T-helper 2 cell treated with Interferon-gamma antibody and Interleukin-4, amounts not matched to agents 100 ng/mL and 5 ng/mL, for 36 hours (primary cell): Measurements from ENCODE around the gene ABHD16B. TPM values are rescaled to one million over a fixed set of nuclear protein-coding genes. Genes with fewer than 3 reads are reported as not detected.
"Not testable (repeated sequence)": the region's sequence is repeated elsewhere in the genome, so short reads cannot be mapped to it uniquely, and the experiment has no call there.

Experiments used
- intact Hi-C: fragments of 100-400 bp; cut with micrococcal nuclease; formaldehyde crosslinking; loops from one replicate; pipeline ENCODE4 v1.15.1; 2023
- total RNA-seq: library from RNA; stranded (reverse); gene quantifications from 2 replicates; pipeline ENCODE4 v1.2.3, GENCODE V29; 2022

Gene ABHD16B
- total RNA-seq, 1 donor from 2014 or later = not detected

- intact Hi-C loops = no loop called here
Observed at GRCh38 chr20:63834491-63834880, 26.8 kb upstream of the ABHD16B start.

DNA sequence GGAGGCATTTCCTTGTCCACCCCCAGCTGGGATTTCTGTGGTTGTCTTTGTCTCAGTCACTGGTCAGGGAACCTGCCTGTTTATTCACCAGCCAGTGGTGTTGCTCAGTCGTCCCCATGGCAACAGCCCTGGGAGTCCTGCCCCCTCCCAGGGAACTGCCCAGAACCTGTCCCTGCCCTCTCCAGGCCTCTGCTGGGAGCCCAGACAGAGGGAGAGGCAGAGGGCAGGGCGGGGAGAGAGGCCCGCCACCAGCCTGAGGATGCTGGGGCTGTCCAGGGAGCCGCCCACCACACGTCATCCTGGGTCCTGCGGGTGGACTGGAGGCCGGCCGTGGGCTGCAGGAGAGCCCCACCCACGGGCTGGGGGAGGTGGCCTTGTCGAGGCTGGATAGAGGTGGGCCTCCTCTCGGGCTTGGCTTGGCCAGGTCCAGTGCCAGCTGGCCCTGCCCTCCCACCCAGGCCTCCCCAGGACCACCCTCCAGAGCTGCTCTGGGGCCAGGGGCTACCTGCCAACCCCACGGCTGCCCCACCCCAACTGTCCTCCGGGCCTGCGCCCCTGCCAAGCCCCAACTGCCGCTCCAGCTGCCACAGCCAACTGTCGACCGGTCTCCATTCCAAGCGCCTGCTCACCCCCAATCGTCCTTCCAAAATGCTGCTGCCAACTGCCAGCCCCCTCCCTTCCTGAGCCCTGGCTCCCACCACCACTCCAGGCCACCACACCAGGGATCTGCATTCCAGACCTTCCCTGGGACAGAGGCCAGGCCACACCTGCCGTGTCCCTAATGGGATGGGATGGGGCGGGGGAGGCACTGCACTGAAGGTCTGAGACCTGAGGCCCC is 26.1 kb upstream of the ABHD16B start:
- intact Hi-C loops = no loop called here

DNA sequence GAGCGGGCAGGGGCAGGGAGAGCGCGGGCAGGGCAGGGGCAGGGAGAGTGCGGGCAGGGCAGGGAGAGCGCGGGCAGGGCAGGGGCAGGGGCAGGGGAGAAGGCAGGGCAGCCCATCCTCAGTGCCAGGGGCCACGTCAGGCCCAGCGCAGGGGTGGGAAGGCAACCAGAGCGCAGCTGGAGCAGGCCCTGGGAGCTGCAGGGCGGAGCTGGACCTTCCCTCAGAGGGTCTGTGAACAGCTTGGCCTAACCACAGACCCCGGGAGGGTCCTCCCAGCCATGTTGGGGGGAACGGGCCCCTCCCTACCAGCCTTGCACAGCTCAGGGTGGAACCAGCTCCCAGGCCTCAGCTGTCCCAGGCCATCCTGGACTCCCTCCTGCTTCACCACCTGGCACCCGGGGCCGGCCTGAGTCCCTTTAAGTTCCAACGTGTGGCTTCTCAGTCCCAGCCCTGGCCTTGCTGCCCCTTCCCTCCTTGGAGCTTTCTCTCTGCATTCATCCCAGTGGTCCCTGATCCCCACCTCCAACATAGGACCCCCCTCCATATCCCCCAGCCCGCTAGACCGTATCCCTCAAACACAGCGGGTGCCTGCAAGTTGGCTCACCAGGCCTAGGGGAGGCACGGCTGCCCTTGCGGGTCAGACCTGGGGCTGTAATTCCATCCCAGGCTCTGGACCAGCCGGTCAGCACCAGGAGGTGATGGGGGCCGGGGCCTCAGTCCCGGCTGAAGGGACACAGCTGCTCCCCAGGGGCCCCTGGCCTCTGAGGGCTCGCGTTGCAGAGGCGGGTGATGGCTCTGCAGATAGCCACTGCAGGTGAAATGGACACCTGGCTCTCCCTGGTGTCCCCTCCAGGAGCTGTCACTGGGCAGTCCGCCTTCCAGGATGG is 24.6 kb upstream of the ABHD16B start:
- intact Hi-C loops = no loop called here

- intact Hi-C loops = no loop called here
Observed at GRCh38 chr20:63837479-63837878, 23.8 kb upstream of the ABHD16B start.

DNA sequence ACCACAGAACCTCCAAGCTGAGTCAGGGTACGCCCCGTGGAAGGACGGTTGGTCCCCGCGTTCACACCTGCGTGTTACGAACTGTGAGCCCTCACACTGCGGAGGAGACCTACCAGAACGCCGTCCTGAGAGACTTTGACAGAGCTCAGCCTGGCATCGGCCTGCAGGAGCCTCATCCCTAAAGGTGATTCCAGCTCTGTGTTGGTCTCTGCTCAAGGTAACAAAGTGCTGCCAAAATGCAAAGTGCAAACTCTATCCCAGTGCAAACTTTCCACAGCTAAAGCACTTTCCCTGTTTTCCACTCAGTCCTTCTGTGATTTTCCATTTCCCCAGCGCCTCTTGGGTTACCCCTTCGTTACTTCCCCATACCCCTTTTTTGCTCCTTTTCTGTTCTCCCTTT is 21.7 kb upstream of the ABHD16B start:
- intact Hi-C loops = no loop called here

DNA sequence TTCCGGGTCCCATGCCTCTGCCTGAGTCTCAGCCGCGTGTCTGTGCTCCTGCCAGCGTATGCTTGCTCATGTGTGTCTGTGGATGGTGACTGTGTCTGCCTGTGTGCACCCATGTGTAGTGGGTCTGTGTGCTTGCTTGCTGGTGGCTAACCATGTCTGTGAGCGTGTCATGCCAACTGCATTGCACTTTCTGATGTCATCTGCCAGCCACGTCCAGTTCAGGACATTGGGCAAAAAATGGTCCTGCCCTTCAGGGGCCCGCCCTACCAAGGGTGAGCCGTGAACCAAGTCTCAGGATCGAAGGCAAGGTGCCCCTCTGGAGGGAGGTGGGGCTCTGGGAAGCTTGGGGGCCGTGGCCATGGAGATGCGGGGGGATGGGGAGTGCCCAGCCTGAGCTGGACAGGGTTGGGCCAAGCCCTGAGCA is 20.9 kb upstream of the ABHD16B start:
- intact Hi-C loops = no loop called here

GRCh38 chr20:63842258-63842657 is 19.0 kb upstream of the ABHD16B start:
- intact Hi-C loops = no loop called here

DNA sequence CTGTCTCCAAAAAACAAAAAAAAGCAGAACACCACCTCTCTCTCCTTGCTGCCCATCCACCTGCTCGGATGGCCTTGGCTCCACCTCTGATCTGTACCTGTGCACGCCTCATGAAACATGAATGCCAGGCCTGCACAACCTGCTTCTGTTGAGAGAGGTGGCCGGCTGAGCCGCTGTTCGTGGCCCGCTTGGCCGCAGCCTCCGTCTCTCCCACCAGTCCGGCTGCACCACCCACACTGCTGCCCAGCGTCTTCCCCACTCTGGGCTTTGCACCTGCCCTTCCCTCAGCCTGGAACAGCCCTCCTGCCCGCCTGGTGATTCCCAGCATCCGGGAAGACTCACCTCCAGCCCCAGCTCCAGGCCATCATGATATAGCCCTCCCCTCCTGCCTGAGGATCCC is 18.1 kb upstream of the ABHD16B start:
- intact Hi-C loops = no loop called here

DNA sequence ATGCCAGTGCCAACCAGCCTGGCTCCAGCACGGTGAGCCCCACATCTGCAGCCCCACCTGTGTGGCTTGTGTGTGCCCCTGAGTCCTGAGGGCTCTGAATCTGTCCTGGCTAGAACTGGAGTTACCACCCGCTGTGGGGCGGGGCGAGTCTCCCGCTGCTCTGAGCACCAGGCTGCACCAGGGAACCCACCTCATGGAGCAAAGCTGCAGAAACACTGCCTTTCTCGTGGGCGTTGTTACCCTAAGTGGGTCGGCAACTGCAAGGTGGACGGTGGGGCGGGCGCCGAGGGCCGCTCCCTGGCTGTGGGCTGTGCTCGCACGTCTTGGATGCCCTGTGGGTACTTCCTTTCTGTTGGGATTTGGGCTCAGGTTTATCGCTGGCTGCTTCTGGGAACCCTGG is 17.5 kb upstream of the ABHD16B start:
- intact Hi-C loops = no loop called here

- intact Hi-C loops = no loop called here
Observed at GRCh38 chr20:63844511-63844991, 16.7 kb upstream of the ABHD16B start.

GRCh38 chr20:63846128-63846771 is 15.0 kb upstream of the ABHD16B start:
- intact Hi-C loops = no loop called here

- intact Hi-C loops = no loop called here
Observed at GRCh38 chr20:63846888-63847236, 14.4 kb upstream of the ABHD16B start.

DNA sequence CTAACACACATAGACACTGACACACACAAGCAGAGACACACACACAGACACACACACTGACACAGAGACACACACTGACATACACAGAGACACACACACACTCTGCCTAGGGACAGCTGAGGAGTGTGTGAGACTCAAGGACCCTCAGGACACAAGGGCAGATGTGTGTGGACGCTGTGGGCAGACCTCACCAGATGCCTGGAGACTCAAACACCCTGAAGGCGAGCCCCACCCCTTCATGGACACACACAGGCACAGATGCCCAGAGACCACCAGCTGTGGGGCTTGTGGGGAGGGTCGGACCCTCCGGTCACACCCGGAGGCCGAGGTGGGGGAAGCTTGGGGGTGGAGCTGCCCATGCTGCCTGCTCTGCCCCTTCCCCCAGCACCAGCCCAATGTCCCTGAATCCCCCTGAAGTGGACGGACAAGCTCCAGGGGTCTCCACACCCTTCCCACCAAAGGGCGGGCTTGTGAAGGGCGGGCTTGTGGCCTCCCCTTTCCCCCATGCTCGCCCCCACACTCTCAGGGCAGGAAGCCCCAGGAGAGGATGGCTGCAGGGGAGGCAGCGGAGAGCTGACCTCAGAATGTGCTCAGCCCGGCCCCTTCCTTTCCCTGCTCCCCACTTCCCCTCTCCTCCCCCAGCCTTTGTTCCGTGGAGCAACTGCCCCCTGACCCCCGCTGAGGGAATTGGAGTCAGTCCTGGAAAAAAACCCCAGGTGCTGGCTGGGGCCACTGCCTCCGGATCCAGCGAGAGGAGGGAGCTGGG is 13.9 kb upstream of the ABHD16B start:
- intact Hi-C loops = no loop called here

- intact Hi-C loops = no loop called here
Observed at GRCh38 chr20:63848003-63848911, 13.0 kb upstream of the ABHD16B start.

GRCh38 chr20:63850689-63851547 is 10.4 kb upstream of the ABHD16B start:
- intact Hi-C loops = no loop called here

GRCh38 chr20:63851548-63851943 is 9.8 kb upstream of the ABHD16B start:
- intact Hi-C loops = not testable (repeated sequence)

DNA sequence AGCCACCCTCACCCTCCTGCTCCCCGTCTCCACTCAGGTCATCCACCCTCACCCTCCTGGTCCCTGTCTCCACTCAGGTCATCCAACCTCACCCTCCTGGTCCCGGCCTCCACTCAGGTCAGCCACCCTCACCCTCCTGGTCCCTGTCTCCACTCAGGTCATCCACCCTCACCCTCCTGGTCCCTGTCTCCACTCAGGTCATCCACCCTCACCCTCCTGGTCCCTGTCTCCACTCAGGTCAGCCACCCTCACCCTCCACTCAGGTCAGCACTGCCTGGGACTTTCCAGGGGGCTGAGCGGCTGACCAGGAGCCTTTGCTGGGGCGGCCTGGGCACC is 7.6 kb upstream of the ABHD16B start:
- intact Hi-C loops = not testable (repeated sequence)

DNA sequence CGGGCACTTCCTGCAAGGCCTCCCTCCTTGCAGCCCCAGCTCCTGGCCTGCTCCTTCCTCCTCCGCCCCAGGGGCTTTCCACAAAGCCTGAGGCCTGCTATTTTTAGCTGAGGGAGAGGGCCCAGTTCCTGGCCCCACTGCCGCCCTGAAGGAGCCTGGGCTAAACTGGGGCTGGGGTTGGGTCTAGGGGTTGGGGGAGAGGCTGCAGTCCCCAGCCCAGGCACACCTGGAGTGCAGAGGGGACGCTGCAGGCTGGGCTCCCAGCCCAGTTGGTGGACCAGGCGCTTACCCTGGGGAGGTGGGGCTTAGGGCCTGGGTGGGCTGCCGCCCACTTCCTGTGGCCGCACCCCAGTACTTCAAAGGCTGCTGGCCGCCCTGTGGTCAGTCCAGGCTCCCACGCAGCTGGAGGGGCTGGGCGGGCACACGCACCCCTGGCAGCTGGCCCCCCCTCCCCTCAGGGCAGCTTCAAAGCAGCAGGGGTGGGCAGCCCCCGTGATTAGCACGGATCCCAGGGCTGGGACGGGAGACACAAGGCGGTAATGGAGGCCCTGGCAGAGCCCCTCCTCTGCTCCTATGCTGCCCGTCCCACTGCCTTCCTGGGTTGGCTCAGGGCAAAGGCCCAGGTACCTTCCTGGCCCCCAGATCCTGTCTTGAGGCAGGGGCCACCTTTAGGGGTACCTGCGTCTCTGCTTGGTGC is 7.1 kb upstream of the ABHD16B start:
- intact Hi-C loops = no loop called here
